Measurements from ENCODE around the gene SNRNP48. TPM values are rescaled to one million over a fixed set of nuclear protein-coding genes. Genes with fewer than 3 reads are reported as not detected.

SNRNP48 gene
- total RNA-seq, 1 experiment from 2014 or later: 17.6 TPM

DNA sequence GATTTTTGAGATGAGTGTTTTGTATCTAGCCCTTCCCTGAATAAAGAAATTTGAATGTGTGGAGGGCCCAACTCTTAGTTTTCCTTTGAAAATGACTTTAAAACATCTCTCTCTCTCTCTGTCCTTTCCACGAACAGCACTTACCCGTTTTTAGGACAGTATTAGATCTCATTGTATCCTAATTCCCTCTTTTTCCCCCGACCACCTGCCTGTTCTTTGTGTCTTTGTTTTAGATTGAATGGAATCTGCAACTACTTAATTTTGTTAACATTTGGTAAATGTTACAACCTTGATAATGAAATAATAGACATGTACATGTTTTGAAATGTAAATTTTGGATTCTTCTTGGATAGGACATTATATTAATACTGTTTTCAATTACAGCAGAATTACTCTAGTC lies 45.4 kb upstream of the SNRNP48 start:
- DNase-seq (ENCODE audit: low spot score) (no peak), ATAC-seq (no peak)
- ChIA-PET POLR2A (no interaction called here), CTCF (no interaction called here)
- Mint-ChIP-seq H3K9me3 (no peaks in the 10 kb centered on the region), H3K4me1 (peaks cover 58% of the 10 kb centered on the region), H3K27me3 (ENCODE audit: low read depth) (peaks cover 22% of the 10 kb centered on the region), H3K4me3 (peak overlapping the region; percentile 88), H3K36me3 (0 out of 2 replicates have a peak, but pooled peaks cover 3% of the 10 kb centered on the region), H3K27ac (0 out of 2 replicates have a peak overlapping the region, but pooled peaks have one; percentile 8)
- TF ChIP-seq, protein P1, sequence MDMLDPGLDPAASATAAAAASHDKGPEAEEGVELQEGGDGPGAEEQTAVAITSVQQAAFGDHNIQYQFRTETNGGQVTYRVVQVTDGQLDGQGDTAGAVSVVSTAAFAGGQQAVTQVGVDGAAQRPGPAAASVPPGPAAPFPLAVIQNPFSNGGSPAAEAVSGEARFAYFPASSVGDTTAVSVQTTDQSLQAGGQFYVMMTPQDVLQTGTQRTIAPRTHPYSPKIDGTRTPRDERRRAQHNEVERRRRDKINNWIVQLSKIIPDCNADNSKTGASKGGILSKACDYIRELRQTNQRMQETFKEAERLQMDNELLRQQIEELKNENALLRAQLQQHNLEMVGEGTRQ (CRISPR knock-in tag; IDR thresholded peaks at IDR 0.05): no peak
- TF ChIP-seq GRHL2 (CRISPR knock-in tag; IDR thresholded peaks at IDR 0.05; ENCODE audit: insufficient replicate concordance, severe bottlenecking) (no peak), NR3C1 (CRISPR knock-in tag; conservative IDR thresholded peaks at IDR 0.05; ENCODE audit: low read depth) (no peak), JAZF1 (CRISPR knock-in tag; IDR thresholded peaks at IDR 0.05) (no peak), ZNF263 (CRISPR knock-in tag; IDR thresholded peaks at IDR 0.05; ENCODE audit: low read depth) (no peak), ZNF121 (CRISPR knock-in tag; IDR thresholded peaks at IDR 0.05) (no peak), SMAD3 (CRISPR knock-in tag; IDR thresholded peaks at IDR 0.05; ENCODE audit: borderline replicate concordance) (no peak), JUN (CRISPR knock-in tag; IDR thresholded peaks at IDR 0.05) (no peak), CREB1 (CRISPR knock-in tag; IDR thresholded peaks at IDR 0.05) (no peak), SOX15 (CRISPR knock-in tag; IDR thresholded peaks at IDR 0.05) (no peak), RELA (CRISPR knock-in tag; IDR thresholded peaks at IDR 0.05; ENCODE audit: borderline replicate concordance) (no peak), ELF4 (CRISPR knock-in tag; IDR thresholded peaks at IDR 0.05; ENCODE audit: low read depth) (no peak)
- TF ChIP-seq, protein P2, sequence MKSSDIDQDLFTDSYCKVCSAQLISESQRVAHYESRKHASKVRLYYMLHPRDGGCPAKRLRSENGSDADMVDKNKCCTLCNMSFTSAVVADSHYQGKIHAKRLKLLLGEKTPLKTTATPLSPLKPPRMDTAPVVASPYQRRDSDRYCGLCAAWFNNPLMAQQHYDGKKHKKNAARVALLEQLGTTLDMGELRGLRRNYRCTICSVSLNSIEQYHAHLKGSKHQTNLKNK (CRISPR knock-in tag; IDR thresholded peaks at IDR 0.05): no peak
- TF ChIP-seq, protein P3, sequence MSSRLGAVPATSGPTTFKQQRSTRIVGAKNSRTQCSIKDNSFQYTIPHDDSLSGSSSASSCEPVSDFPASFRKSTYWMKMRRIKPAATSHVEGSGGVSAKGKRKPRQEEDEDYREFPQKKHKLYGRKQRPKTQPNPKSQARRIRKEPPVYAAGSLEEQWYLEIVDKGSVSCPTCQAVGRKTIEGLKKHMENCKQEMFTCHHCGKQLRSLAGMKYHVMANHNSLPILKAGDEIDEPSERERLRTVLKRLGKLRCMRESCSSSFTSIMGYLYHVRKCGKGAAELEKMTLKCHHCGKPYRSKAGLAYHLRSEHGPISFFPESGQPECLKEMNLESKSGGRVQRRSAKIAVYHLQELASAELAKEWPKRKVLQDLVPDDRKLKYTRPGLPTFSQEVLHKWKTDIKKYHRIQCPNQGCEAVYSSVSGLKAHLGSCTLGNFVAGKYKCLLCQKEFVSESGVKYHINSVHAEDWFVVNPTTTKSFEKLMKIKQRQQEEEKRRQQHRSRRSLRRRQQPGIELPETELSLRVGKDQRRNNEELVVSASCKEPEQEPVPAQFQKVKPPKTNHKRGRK (CRISPR knock-in tag; IDR thresholded peaks at IDR 0.05; ENCODE audit: borderline replicate concordance): no peak
- TF ChIP-seq, protein P4, sequence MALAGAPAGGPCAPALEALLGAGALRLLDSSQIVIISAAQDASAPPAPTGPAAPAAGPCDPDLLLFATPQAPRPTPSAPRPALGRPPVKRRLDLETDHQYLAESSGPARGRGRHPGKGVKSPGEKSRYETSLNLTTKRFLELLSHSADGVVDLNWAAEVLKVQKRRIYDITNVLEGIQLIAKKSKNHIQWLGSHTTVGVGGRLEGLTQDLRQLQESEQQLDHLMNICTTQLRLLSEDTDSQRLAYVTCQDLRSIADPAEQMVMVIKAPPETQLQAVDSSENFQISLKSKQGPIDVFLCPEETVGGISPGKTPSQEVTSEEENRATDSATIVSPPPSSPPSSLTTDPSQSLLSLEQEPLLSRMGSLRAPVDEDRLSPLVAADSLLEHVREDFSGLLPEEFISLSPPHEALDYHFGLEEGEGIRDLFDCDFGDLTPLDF (CRISPR knock-in tag; IDR thresholded peaks at IDR 0.05): no peak
- TF ChIP-seq, protein P5, sequence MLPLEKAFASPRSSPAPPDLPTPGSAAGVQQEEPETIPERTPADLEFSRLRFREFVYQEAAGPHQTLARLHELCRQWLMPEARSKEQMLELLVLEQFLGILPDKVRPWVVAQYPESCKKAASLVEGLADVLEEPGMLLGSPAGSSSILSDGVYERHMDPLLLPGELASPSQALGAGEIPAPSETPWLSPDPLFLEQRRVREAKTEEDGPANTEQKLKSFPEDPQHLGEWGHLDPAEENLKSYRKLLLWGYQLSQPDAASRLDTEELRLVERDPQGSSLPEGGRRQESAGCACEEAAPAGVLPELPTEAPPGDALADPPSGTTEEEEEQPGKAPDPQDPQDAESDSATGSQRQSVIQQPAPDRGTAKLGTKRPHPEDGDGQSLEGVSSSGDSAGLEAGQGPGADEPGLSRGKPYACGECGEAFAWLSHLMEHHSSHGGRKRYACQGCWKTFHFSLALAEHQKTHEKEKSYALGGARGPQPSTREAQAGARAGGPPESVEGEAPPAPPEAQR (CRISPR knock-in tag; IDR thresholded peaks at IDR 0.05): no peak
- TF ChIP-seq, protein P6, sequence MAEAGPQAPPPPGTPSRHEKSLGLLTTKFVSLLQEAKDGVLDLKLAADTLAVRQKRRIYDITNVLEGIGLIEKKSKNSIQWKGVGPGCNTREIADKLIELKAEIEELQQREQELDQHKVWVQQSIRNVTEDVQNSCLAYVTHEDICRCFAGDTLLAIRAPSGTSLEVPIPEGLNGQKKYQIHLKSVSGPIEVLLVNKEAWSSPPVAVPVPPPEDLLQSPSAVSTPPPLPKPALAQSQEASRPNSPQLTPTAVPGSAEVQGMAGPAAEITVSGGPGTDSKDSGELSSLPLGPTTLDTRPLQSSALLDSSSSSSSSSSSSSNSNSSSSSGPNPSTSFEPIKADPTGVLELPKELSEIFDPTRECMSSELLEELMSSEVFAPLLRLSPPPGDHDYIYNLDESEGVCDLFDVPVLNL (CRISPR knock-in tag; IDR thresholded peaks at IDR 0.05; ENCODE audit: borderline replicate concordance, low read depth): no peak

DNA sequence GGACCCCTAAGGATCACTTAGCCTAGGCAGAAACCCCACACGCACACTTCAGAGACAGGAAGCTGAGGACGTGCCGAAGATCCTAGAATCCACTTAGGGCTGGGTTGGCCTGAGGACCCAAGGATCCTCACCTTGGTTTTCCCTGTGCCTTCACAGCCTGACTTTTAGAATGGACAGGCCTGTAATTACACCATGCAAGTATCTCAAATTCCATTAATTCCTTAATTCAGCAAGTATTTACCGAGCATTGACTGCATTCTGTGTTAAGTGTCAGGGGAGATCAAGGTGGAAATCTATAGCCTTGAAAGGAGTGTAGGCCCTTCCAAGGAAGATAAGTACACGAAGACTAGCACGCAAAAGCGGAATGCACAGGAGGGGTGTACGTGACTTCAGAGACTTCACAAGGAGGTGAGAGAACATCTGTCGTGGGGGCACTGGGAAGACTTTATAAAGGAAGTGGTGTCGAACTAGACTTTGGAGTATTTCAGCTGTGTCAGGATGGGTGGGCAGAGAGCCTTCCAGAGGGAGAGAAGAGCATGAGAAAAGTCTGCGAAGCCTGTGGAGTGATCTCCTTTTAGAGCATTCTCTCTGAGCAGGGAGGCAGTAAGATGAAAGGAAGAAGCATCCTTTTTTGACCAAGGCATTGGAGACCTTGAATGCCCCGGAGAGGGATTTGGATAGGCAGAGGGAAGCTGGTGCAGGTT lies 44.5 kb upstream of the SNRNP48 start:
- Mint-ChIP-seq H3K36me3 (0 out of 2 replicates have a peak, but pooled peaks cover 3% of the 10 kb centered on the region), H3K9me3 (no peaks in the 10 kb centered on the region), H3K27me3 (ENCODE audit: low read depth) (peaks cover 13% of the 10 kb centered on the region), H3K4me3 (no peak overlapping the region), H3K27ac (peak overlapping the region; percentile 13), H3K4me1 (peaks cover 54% of the 10 kb centered on the region)
- DNase-seq (ENCODE audit: low spot score) (no peak), ATAC-seq (no peak)
- CTCF ChIA-PET: interaction anchor here (1.3 kb wide), 1 partner anchor 69 kb away, joined by 5 read pairs; no protein-coding TSS in a partner anchor
- POLR2A ChIA-PET: no interaction called here
- TF ChIP-seq CBFB (CRISPR knock-in tag; IDR thresholded peaks at IDR 0.05; ENCODE audit: low read depth) (no peak), KAT7 (CRISPR knock-in tag; IDR thresholded peaks at IDR 0.05; ENCODE audit: borderline replicate concordance) (no peak), ZNF263 (CRISPR knock-in tag; IDR thresholded peaks at IDR 0.05; ENCODE audit: low read depth) (no peak), NR3C1 (CRISPR knock-in tag; conservative IDR thresholded peaks at IDR 0.05; ENCODE audit: low read depth) (no peak), IRF2 (CRISPR knock-in tag; IDR thresholded peaks at IDR 0.05; ENCODE audit: borderline replicate concordance, low read depth) (no peak), SP1 (CRISPR knock-in tag; conservative IDR thresholded peaks at IDR 0.05) (no peak), CREM (CRISPR knock-in tag; IDR thresholded peaks at IDR 0.05) (no peak), ESRRA (CRISPR knock-in tag; IDR thresholded peaks at IDR 0.05; ENCODE audit: borderline replicate concordance) (no peak)
- TF ChIP-seq, protein P7, sequence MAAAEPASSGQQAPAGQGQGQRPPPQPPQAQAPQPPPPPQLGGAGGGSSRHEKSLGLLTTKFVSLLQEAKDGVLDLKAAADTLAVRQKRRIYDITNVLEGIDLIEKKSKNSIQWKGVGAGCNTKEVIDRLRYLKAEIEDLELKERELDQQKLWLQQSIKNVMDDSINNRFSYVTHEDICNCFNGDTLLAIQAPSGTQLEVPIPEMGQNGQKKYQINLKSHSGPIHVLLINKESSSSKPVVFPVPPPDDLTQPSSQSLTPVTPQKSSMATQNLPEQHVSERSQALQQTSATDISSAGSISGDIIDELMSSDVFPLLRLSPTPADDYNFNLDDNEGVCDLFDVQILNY (CRISPR knock-in tag; IDR thresholded peaks at IDR 0.05): no peak
